ENCODE results near the gene ATG9A.
"Not testable (repeated sequence)": the region's sequence is repeated elsewhere in the genome, so short reads cannot be mapped to it uniquely, and the experiment has no call there.

The ATG9A gene

DNA sequence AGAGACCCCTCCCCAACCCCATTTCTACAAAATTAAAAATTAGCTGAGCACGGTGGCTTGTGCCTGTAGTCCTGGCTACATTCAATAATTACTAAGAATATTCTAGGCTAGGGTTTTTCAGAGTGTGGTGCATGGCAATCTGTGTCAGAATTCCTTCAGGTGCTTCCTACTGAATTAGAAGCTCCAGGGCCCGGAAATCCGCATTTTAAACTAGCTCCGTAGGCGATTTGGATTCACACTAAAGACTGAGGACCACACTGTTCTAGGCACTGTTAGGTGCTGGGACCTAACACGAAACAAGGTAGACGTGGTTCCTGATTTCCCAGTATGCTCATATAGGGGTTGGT, 23.5 kb downstream of the ATG9A start:
- DNase-seq: no peak

DNA sequence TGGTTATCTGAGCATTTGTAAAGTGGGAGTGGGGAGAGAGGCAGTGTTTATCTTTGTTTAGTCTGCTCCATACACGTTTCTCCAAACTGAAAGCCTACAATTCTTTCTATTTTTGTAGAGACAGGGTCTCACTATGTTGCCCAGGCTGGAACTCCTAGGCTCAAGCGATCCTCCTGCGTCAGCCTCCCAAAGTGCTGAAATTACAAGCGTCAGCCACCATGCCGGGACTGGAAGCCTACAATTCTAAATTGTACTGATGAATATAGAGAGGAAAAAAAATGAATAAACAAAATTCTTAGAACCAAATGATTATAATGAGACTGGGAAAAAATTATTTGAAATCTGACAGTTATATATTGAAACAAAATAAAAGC, 24.3 kb downstream of the ATG9A start:
- DNase-seq: no peak

DNA sequence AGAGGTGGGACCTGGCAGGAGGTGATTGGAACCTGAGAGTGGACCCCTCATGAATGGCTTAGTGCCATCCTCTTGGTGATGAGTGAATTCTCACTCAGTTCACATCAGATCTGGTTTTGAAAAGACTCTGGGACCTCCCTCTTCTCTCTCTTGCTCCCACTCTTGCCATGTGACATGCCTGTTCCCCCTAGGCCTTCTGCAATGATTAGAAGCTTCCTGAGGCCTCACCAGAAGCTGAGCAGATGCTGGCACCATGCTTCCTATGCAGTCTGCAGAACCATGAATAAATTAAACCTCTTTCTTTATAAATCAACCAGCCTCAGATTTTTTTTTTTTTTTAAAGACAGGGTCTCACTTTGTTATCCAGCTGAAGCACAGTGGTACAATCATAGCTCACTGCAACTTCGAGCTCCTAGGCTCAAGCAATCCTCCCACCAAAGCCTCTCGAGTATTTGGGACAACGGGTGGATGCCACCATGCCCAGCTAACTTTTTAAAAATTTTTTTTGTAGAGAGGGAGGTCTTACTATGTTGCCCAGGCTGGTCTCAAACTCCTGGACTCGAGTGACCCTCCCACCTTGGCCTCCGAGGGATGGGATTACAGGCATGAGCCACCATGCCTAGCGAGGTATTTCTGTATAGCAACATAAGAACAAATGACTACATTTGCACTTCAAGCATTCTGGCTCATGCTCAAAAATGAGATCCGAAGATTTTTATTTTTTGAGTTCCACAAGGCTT, 24.8 kb downstream of the ATG9A start:
- no peak for DNase-seq

DNA sequence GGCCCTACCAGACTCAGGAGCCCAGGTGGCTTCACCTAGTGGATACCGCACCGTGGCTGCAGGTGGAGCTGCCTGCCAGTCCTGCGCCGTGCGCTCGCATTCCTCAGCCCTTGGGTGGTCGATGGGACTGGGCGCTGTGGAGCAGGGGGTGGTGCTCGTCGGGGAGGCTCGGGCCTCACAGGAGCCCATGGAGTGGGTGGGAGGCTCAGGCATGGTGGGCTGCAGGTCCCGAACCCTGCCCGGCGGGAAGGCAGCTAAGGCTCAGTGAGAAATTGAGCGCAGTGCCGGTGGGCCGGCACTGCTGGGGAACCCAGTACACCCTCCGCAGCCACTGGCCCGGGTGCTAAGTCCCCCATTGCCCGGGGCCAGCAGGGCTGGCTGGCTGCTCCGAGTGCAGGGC, 28.1 kb downstream of the ATG9A start:
- DNase-seq: not testable (repeated sequence)

DNA sequence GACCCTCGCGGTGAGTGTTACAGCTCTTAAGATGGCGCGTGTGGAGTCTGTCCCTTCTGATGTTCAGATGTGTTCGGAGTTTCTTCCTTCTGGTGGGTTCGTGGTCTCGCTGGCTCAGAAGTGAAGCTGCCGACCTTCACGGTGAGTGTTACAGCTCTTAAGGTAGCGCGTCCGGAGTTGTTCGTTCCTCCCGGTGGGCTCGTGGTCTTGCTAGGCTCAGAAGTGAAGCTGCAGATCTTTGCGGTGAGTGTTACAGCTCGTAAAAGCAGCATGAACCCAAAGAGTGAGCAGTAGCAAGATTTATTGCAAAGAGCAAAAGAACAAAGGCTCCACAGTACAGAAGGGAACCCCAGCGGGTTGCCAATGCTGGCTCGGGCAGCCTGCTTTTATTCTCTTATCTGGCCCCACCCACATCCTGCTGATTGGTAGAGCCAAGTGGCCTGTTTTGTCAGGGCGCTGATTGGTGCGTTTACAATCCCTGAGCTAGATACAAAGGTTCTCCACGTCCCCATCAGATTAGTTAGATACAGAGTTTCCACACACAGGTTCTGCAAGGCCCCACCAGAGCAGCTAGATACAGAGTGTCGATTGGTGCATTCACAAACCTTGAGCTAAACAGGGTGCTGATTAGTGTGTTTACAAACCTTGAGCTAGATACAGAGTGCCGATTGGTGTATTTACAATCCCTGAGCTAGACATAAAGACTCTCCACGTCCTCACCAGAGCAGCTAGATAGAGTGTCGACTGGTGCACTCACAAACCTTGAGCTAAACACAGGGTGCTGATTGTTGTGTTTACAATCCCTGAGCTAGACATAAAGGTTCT, 28.7 kb downstream of the ATG9A start:
- not testable (repeated sequence) for DNase-seq

DNA sequence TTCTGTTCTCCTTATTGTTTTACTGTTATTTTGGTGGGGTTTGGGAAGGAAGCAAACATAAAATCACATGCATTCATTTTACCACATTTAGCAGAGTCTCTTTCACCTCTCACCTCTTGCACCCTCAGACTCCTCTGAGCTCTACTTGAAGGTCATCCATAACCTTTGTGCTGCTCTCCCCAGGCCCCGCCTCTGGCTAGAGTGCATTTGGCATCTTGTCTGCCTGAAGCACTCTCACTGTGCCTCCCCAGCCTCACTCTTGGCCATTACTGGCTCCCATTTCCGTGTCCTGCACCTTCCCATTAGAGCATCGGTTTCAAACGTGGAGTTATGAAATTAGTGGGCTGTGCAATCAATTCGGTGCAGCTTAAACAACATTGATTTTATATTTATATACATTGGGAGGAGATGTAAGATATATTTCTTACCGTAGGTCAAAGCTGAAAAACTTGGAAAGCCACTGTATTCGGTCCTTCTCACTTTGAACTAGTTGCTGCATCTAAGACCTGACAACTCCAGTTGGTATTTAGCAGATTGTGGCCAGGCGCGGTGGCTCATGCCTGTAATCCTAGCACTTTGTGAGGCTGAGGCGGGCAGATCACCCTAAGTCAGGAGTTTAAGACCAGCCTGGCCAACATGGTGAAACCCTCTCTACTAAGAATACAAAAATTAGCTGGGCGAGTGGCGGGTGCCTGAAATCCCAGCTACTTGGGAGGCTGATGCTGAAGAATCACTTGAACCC, 29.8 kb downstream of the ATG9A start:
- no peak for DNase-seq

DNA sequence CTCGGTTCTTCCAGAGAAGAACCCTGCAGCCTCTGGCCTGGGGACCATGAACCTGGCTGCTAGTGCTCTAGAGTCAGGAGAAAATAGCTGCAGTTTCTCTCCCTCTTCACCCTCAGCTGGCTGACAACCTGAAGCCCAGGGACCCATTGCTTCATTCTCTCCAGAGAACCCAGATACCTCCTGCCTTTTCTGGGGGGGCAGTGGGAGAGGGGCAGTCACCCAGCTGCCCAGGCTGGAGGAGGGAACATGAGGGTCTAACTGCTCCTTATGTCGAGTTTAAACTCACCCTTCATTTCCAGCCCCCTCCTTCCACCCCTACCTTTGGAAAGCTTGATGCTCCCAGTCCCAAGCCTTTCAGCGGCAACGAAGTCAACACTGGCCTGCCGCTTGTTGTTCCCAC, 30.5 kb downstream of the ATG9A start:
- DNase-seq: no peak

DNA sequence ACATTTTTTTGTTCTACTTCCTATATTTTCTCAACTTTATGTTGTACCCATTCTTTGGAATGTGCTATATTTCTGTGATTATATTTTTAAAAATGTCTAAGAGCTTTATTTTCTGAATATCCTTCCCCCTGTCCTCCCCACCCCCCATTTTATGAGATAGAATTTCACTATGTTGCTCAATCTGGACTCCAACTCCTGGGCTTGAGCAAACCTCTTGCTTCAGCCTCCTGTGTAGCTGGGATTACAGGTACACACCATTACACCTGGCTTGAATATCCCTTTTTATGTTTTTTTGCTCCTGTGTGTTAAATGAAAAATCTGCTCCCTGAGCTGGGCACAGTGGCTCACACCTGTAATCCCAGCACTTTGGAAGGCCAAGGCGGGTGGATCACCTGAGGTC, 32.0 kb downstream of the ATG9A start:
- DNase-seq: no peak

DNA sequence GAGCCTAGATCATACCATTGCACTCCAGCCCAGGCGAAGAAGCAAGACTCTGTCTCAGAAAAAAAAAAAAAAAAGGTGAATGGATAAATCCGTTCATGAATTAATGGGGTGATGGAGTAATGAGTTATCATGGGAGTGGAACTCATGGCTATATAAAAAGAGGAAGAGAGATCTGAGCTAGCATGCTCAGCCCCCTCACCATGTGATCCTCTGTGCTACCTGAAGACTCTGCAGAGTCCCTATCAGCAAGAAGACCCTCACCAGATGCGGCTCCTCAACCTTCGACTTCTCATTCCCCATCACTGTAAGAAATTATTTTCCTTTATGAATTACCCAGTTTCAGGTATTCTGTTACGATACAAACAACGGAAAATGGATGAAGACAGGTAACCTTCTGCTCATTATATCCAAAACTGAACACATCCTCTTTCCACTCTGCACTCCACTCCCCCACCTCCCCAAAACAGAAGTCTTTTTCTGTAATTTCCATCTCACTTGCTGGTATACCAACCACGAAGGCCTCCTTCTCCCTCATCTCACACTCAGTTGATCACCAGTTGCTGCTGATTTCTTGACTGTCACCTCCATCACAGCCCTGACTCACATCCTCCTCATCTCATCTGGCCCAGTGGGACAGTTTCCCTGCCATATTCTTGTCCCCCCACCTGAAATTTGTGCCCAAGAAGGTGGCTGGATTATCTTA, 42.5 kb downstream of the ATG9A start:
- DNase-seq: no peak

DNA sequence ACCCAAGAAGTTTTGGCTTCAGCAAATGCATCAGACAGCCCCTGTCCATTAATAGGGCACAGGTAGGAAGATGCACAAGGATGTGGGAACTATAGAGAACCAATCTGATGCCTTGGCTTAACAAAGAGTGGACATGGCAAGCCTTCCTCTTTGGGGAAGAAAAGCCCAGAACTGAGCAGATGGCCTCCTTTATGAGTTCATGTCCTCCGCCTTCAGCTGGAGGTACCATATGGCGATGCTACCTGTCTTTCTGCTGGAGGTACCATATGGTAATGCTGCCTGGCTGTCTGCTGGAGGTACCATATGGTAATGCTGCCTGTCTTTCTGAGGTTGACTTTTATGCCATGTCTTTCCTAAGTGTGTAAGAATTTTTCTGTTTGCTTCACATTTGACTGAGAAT, 45.3 kb downstream of the ATG9A start:
- DNase-seq: peak; percentile 95

DNA sequence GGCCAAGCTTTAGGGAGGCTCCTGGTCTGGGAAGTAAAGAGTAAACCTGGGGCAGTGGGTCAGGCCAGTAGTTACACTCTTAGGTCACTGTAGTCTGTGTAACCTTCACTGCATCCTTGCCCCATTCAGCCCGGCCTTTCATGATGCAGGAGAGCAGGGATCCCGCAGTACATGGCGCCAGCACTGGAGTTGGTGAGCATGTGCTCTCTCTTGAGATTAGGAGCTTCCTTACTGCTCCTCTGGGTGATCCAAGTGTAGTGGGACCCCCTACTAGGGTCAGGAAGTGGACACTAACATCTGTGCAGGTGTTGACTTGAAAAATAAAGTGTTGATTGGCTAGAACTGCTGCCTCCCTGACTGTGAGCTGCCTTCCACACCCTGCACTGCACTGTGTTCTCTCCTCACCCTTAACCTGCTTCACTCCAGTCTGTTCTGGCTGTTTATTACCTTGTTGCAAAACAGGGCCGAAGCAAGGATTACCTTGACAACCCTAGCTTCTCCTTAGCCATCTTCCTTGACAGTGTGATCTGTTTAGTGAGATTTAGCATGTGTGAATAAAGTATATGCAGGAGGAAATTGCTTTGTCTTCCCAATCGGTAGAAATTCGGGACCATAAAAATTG, 46.2 kb downstream of the ATG9A start:
- no peak for DNase-seq

DNA sequence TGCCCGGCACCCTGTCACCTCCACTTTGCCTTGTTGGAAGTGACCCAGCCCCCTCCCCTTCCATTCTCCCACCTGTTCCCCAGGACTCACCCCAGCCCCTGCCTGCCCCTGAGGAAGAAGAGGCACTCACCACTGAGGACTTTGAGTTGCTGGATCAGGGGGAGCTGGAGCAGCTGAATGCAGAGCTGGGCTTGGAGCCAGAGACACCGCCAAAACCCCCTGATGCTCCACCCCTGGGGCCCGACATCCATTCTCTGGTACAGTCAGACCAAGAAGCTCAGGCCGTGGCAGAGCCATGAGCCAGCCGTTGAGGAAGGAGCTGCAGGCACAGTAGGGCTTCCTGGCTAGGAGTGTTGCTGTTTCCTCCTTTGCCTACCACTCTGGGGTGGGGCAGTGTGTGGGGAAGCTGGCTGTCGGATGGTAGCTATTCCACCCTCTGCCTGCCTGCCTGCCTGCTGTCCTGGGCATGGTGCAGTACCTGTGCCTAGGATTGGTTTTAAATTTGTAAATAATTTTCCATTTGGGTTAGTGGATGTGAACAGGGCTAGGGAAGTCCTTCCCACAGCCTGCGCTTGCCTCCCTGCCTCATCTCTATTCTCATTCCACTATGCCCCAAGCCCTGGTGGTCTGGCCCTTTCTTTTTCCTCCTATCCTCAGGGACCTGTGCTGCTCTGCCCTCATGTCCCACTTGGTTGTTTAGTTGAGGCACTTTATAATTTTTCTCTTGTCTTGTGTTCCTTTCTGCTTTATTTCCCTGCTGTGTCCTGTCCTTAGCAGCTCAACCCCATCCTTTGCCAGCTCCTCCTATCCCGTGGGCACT, 46.9 kb downstream of the ATG9A start:
- no peak for DNase-seq

DNA sequence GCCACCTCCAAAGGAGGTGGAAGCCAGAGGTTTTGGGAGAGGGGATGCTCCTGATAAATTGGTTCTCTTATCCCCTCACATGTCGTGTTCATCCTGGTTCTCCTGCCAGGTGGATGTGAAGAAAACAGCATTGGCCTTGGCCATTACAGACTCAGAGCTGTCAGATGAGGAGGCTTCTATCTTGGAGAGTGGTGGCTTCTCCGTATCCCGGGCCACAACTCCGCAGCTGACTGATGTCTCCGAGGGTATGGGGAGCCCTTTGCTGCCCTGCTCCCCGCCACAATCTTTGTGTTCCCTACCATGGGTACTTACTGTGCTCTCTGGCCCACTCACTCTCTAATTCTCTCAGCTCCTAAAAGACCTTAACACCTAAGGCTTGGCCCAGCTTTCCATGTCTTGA, 47.9 kb downstream of the ATG9A start:
- no peak for DNase-seq

DNA sequence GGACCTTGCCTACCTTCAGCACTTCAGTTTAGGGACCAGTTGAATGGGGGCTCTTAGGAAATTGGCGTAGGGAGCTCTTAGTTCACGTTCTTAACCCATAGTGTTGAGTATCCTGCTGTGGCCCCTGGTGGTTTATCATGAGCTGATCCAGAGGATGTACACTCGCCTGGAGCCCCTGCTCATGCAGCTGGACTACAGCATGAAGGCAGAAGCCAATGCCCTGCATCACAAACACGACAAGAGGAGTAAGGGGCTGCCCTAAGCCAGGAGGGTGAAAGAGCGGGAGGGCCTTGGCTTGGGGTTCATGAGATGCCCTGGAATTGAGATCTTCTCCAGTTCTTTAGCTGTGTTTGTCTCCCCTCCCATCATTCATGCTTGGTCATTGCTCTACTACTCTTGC, 48.5 kb downstream of the ATG9A start:
- DNase-seq: no peak

DNA sequence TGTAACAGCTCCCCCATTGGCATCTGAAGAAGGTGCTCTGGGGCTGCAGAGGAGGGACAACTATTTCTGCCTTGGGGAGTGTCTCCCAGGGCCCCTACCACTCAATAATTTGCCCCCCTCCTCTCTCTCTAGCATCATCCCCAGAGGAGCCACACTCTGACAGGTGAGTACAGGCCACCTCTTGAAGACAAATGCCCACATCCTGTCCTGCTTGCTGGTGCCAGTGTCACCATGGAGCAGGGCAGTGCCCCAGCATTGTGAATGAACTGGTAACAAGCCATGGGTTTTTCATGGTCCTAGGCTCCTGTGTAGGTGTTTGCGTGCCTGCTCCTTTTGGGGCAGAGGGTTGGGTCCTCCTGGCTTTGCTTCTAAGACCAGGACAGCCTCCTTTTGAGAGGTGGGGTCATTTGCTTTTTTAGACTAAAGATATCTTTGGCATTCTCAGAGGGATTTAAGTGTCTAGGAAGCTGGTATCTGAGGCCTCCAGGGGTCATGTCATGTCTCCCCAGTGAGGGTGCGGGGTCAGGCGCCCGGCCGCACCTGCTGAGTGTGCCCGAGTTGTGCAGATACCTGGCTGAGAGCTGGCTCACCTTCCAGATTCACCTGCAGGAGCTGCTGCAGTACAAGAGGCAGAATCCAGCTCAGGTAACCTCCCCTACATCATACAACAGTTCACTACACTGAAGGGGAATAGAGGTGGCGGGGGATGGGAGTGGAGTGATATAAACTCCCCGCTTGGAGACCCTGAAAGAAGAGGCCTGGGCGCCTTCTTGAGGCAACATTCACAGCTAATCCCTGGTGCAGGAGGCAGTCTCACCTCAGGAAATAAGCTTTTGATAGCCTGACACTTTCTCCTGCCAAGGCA, 49.6 kb downstream of the ATG9A start:
- DNase-seq: no peak

DNA sequence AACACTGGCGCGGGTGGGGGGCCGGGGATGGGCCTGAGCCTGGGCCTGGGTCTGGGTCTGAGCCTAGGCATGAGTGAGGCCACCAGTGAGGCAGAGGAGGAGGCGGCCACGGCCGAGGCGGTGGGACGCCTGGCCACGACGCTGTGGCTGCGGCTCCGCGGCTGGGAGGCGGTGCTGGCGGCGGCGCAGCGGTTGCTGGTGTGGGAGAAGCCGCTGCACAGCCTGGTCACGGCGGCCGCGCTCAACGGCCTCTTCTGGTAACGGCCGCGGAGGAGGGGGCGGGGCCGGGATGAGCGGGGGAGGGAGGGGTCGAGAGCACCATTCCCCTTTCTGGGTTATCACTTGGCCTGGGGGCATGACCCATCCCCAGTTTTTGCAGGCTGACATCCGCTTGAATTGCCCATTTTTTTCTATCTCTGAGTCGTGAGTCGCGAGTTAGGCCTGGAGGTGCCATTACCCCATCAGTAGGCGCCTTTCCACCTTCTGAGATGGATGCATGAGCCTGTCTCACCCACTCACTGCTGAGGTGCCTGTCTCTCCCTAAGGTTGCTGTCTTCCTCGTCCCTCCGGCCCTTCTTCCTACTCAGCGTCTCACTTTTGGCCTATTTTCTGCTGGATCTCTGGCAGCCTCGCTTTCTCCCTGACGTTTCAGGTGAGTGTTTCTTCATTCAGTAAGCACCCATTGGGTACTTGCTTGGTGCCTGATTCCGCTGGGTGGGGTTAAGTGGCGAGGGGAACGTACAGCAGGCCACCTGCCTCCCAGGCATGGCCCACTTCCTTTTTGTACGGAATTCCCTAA, 50.9 kb downstream of the ATG9A start:
- peak; percentile 46 for DNase-seq

DNA sequence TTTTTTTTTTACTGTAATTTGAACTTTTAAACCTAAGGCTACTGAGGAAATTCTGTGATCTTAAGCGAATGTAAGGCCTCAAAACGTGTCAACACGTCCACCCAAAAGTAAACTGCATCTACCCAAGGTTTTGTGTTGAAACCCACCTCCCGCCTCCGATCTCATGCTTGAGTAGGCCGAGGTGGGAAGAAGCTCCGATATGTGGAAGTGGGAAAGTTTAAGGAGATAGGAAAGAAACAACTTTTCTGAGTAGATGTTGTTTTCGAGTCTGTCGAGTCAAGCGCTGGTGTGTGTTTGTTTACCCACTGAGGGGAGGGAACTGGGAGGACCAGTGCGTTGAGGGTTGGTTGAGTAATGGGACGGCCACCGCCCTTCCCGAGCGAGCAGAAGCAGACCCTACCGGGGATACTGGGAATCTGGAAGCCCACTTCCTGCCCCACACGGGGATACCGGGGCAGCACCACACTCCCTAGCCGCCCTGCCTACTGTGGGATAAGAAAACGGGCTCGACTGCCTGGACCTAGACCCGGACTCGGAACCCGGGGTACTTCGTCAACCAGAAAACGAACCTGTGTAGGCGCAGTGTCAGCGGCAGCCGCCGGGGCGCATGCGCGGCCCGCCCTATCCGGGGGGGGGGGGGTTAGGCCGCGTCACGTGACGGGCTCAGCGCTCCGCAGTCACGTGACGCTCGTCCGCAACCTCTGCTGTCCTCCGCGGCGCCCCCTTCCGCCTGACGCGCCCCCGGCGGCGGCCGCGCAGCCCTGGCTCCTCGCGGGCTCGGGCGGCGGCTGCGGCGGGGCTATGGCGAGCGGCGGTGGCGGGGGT, 51.7 kb downstream of the ATG9A start, which contains the start of gene RETREG2:
Gene RETREG2, plus strand, starts transcription at position 724 of the 825 bp plus-strand sequence. Its CDS starts 78 bp downstream, at position 802.
- DNase-seq: peak; percentile 91

DNA sequence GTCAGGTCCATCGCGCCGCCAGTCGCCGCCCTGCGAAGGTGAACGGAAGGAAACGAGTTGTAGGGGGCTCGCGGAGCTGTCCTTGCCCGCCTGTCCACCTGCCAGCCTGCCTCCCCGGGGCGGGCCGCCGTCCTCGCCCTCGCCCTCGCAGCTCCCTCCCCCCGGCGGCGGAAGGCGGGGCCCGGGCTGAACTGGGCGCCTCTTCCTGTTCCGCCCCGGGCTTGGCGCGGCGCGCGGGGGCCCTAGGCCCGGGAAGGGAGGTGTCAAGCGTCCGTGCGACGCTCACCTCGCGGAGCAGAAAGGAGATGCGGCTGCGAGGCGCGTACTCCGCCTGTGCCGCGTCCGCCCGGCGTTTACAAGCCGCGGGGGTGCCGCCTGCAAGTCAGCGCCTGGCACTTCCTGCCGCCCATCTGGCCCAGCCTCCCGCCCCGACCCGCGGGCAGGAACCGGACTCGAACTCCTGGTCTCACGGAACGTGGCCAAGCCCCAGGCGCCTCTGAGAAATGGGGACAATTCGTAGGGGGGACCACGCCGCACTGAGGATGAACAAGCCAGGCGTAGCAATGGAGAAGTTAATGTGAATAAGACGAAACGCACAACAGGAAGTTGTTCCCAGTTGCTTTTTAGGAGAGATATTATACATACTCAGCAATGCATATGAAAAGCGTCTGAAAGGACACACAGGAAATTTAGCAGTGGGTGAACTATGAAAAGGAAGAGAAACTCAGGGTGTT, 52.5 kb downstream of the ATG9A start, which contains the start of gene CNPPD1:
Gene CNPPD1, minus strand, starts transcription at position 108 of the 734 bp plus-strand sequence. Its CDS starts 97 bp downstream, at position 11.
- peak; percentile 76 for DNase-seq
